DOHH2 (cell line): ENCODE data around the gene ZSWIM6.

Source experiments
- H3F3A ChIP-seq: fragments of 200-600 bp; sonication (generic), shearing (Covaris generic); 2 replicates; pipeline ENCODE4 v1.6.0; 2016; ENCODE audit warnings: antibody characterized with exemption, mild to moderate bottlenecking; ENCODE audit not compliant: control insufficient read depth, insufficient read depth
- H3K27ac ChIP-seq: fragments of 200-600 bp; sonication (generic); 2 replicates; pipeline ENCODE4 v1.5.1; 2014; ENCODE audit warnings: low read depth, mild to moderate bottlenecking, low read length, moderate library complexity
- H3K27me3 ChIP-seq: fragments of 200-600 bp; sonication (generic); 2 replicates; pipeline ENCODE4 v1.6.1; 2014; ENCODE audit warnings: mild to moderate bottlenecking, low read length, mixed read lengths; ENCODE audit not compliant: control insufficient read depth
- H3K36me3 ChIP-seq: fragments of 200-600 bp; sonication (generic); 2 replicates; pipeline ENCODE4 v1.6.1; 2014; ENCODE audit warnings: mild to moderate bottlenecking, low read length, moderate library complexity, mixed read lengths; ENCODE audit not compliant: control insufficient read depth
- H3K4me1 ChIP-seq: fragments of 200-600 bp; sonication (generic); 2 replicates; pipeline ENCODE4 v1.6.1; 2014; ENCODE audit warnings: mild to moderate bottlenecking, low read length, mixed read lengths; ENCODE audit not compliant: control insufficient read depth
- H3K4me2 ChIP-seq: fragments of 200-600 bp; sonication (generic); 2 replicates; pipeline ENCODE4 v1.6.0; 2014; ENCODE audit warnings: mild to moderate bottlenecking, low read length, moderate library complexity
- H3K4me3 ChIP-seq: fragments of 200-600 bp; sonication (generic); 2 replicates; pipeline ENCODE4 v1.5.1; 2014; ENCODE audit warnings: mild to moderate bottlenecking, low read length, mixed read lengths
- H3K79me2 ChIP-seq: fragments of 200-600 bp; sonication (generic); 2 replicates; pipeline ENCODE4 v1.6.1; 2014; ENCODE audit warnings: mild to moderate bottlenecking, low read length, mixed read lengths; ENCODE audit not compliant: control insufficient read depth
- H3K9me2 ChIP-seq: fragments of 200-600 bp; sonication (generic); replicated peaks from 2 replicates; pipeline ENCODE4 v1.6.1; 2014; ENCODE audit warnings: mild to moderate bottlenecking, low read length, mixed read lengths; ENCODE audit not compliant: control insufficient read depth
- H3K9me3 ChIP-seq: fragments of 200-600 bp; sonication (generic); 2 replicates; pipeline ENCODE4 v1.6.1; 2014; ENCODE audit warnings: antibody characterized with exemption, low read length, mixed read lengths; ENCODE audit not compliant: control insufficient read depth, insufficient read depth
- H4K20me1 ChIP-seq: fragments of 200-600 bp; sonication (generic); 2 replicates; pipeline ENCODE4 v1.6.0; 2014; ENCODE audit warnings: low read depth, mild to moderate bottlenecking, antibody characterized with exemption, low read length, moderate library complexity; ENCODE audit not compliant: control insufficient read depth, insufficient read depth
- EZH2phosphoT487 ChIP-seq: fragments of 200-600 bp; sonication (generic); IDR thresholded peaks from 2 replicates; pipeline ENCODE4 v1.6.1; 2017; ENCODE audit warnings: borderline replicate concordance, mild to moderate bottlenecking, antibody characterized with exemption, low read length, moderate library complexity, mixed read lengths
- TF ChIP-seq, protein P1 (sequence below): fragments of 200-600 bp; sonication (generic); IDR thresholded peaks from one replicate; pipeline ENCODE4 v1.5.1; 2014; ENCODE audit warnings: antibody characterized with exemption, mild to moderate bottlenecking, low read depth, low read length; ENCODE audit not compliant: poor library complexity, severe bottlenecking

Gene ZSWIM6

DNA sequence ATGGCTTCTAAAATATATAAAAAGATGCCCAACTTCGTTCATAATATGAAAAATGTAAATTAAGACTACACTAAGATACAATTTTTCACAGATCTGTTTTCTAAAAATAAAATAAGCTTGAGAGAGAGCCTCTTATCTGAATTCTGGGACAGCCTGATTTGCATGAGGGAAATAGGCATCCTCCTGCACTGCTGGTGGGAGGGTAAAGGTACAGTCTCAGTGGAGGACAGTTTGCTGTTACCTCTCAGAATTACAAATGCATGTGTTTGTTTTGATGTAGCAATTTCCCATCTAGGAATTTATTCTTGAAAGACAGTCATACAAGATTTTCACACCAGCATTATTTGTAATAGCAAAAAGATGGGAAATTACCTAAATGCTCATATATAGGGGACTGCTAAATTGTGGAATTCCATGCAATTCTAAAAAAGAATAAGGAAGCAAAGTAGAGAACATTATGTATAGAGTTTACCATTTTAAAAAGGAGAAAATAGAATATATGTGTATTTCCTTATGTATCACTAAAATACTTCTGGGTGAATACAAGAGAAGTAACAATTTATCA, 75.7 kb downstream of the ZSWIM6 start:
- no peaks in the 10 kb centered on the region for H3K9me3 ChIP-seq
- H3K36me3 ChIP-seq: no peaks in the 10 kb centered on the region
- H3K4me3 ChIP-seq: no peak overlapping the region
- no peaks in the 10 kb centered on the region for H3K79me2 ChIP-seq
- H3K27ac ChIP-seq: no peak overlapping the region
- H3K4me2 ChIP-seq: no peak overlapping the region
- no peaks in the 10 kb centered on the region for H3K9me2 ChIP-seq
- H3F3A ChIP-seq: peaks cover 10% of the 10 kb centered on the region; the same call in 1 of the 2 replicates
- peaks cover 25% of the 10 kb centered on the region for H3K27me3 ChIP-seq
- TF ChIP-seq EZH2phosphoT487: no peak
- TF ChIP-seq, protein P1, sequence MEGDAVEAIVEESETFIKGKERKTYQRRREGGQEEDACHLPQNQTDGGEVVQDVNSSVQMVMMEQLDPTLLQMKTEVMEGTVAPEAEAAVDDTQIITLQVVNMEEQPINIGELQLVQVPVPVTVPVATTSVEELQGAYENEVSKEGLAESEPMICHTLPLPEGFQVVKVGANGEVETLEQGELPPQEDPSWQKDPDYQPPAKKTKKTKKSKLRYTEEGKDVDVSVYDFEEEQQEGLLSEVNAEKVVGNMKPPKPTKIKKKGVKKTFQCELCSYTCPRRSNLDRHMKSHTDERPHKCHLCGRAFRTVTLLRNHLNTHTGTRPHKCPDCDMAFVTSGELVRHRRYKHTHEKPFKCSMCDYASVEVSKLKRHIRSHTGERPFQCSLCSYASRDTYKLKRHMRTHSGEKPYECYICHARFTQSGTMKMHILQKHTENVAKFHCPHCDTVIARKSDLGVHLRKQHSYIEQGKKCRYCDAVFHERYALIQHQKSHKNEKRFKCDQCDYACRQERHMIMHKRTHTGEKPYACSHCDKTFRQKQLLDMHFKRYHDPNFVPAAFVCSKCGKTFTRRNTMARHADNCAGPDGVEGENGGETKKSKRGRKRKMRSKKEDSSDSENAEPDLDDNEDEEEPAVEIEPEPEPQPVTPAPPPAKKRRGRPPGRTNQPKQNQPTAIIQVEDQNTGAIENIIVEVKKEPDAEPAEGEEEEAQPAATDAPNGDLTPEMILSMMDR: no peak
- H3K4me1 ChIP-seq: peaks cover 7% of the 10 kb centered on the region
- no peaks in the 10 kb centered on the region; the same call in 1 of the 2 replicates for H4K20me1 ChIP-seq

DNA sequence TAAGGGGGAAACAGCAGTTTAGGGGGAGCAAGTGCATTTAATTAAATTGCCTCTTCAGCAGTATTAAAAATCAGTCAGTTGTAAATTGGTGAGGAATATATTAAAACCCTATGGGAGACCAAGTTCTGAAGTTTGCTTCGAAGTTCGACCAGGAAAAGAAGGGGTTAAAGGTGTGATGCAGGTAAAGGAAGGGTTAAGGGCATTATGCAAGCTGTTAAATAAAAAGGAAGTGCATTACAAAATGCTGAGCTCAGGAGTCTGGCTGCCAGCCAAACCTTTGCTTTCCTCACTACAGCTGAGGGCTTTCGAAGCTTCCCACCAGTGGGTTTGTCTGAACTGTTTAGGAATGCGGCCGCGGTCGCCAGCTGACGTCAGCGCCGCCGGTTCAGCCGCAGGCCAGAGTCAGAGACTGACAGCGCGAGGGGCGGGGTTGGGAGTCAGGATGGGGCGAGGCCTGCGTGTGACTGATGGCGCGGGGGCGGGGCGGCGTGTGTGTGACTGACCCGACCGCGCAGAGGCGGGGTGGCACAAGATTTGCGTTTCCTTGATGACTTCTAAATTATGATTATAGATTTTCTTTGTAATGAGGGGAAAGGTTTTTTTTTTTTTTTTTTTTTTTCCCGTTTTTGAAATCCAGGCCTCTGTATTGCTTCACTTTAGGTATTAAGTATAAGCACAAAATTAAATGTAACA, 76.6 kb downstream of the ZSWIM6 start:
- H3K27ac ChIP-seq: no peak overlapping the region
- no peaks in the 10 kb centered on the region for H3K79me2 ChIP-seq
- H4K20me1 ChIP-seq: no peaks in the 10 kb centered on the region; the same call in 1 of the 2 replicates
- TF ChIP-seq, protein P1: no peak
- no peak for TF ChIP-seq EZH2phosphoT487
- peak overlapping the region; percentile 48 for H3K4me2 ChIP-seq
- H3K27me3 ChIP-seq: peaks cover 20% of the 10 kb centered on the region
- H3F3A ChIP-seq: peaks cover 10% of the 10 kb centered on the region; the same call in 1 of the 2 replicates
- peaks cover 7% of the 10 kb centered on the region for H3K4me1 ChIP-seq
- H3K36me3 ChIP-seq: no peaks in the 10 kb centered on the region
- no peaks in the 10 kb centered on the region for H3K9me2 ChIP-seq
- H3K4me3 ChIP-seq: peak overlapping the region; percentile 13; the same call in 1 of the 2 replicates
- H3K9me3 ChIP-seq: no peaks in the 10 kb centered on the region

DNA sequence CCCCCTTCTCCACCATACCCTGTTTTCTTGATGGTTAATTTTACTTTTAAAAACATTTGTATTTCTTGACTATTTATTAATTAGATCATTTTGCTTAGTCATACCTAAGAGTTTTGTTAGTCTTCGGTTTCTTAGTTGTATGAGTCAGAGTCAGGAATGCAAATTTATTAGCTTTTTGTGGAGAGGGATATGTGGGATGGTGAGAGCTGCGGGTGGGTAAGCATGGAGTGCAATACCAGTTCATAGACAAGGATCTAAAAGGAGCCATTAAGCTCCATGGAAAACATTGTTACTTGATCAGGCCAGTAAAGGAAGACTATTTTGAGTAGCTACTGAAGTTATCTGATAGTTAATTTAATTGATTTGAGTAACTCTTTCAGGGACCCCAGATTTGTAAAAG, 77.5 kb downstream of the ZSWIM6 start:
- Histone ChIP-seq H3K79me2 (no peaks in the 10 kb centered on the region), H3K9me3 (no peaks in the 10 kb centered on the region), H3K4me1 (peaks cover 7% of the 10 kb centered on the region), H3K27ac (no peak overlapping the region), H4K20me1 (no peaks in the 10 kb centered on the region; the same call in 1 of the 2 replicates), H3F3A (peaks cover 10% of the 10 kb centered on the region; the same call in 1 of the 2 replicates), H3K4me2 (no peak overlapping the region; the same call in 1 of the 2 replicates), H3K36me3 (no peaks in the 10 kb centered on the region), H3K27me3 (peaks cover 20% of the 10 kb centered on the region), H3K4me3 (no peak overlapping the region), H3K9me2 (no peaks in the 10 kb centered on the region)
- no peak for TF ChIP-seq EZH2phosphoT487
- TF ChIP-seq, protein P1: no peak
